Muscle layer of colon (tissue), 2 donors: ENCODE measurements around the gene CLIC4.

ENCODE experiments used
- H3K27ac ChIP-seq: one replicate; pipeline ENCODE4 v1.7.0; 2013; ENCODE audit warnings: low read depth, mild to moderate bottlenecking, low read length, moderate library complexity
- H3K27me3 ChIP-seq, 2 donors: one replicate each; pipeline ENCODE4 v1.7.0; 2013; ENCODE audit warnings: low read length in 2 of 2, mild to moderate bottlenecking in 2 of 2; ENCODE audit not compliant: insufficient read depth in 2 of 2, control insufficient read depth in 1 of 2
- H3K36me3 ChIP-seq: one replicate; pipeline ENCODE4 v1.7.0; 2013; ENCODE audit warnings: mild to moderate bottlenecking, low read length; ENCODE audit not compliant: insufficient read depth
- H3K4me1 ChIP-seq: one replicate; pipeline ENCODE4 v1.7.0; 2013; ENCODE audit warnings: mild to moderate bottlenecking, low read length; ENCODE audit not compliant: insufficient read depth
- H3K4me3 ChIP-seq, 2 donors: one replicate each; pipeline ENCODE4 v1.7.0; 2013; ENCODE audit warnings: low read length in 2 of 2, low read depth in 1 of 2, mild to moderate bottlenecking in 1 of 2, moderate library complexity in 1 of 2
- H3K9ac ChIP-seq: one replicate; pipeline ENCODE4 v1.7.0; 2013; ENCODE audit warnings: low read length
- H3K9me3 ChIP-seq: one replicate; pipeline ENCODE4 v1.7.0; 2013; ENCODE audit warnings: mild to moderate bottlenecking, low read length
- donor health status: abdominal sarcoma.
- donor health status: Adenocarcinoma of cecum.

The CLIC4 gene

DNA sequence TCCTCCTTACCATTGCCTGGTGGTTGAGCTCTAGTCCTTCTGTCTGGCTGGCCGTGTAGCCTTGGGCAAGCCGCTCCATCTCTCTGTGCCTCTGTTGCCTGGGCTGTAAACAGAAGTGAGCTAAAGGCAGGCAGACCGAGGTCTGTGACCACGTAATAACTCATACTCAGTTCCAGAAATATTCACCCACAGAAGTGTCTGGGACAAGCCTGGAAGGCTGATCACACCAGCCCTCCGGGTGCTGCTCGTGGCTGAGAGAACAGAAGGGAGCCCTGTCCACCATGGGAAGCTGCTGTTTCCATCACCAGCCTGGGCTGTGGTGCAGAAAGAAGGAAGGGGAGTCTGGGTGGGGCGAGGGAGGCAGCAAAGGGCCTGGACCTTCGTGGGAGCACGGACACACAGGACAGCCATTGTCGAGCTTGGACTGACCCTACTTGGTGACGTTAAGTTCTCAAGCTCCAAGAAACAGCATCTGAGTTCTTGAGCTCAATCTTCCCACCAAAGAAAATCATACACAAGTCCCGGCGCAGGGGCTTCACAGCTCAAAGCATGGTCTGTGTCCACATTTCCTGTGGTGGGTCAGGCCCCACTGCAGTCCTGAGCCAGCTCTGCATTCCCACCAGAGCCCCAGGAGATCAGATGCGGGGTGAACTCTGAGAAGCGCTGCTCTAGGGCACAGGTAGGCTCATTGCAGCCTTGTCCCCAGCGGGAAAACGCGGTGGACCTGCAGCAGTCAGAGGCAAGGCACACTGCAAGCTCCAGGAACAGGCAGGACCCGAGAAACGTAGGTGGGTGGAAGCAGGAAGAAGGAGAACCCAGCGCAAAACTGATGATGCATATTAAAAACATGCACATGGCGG, 123.0 kb downstream of the CLIC4 start:
- Histone ChIP-seq H3K27ac (no peak overlapping the region), H3K4me3 (no peak overlapping the region), H3K9me3 (no peaks in the 10 kb centered on the region), H3K27me3 (peaks cover 0 to 16% of the 10 kb centered on the region in 2 donors), H3K9ac (no peak overlapping the region), H3K36me3 (no peaks in the 10 kb centered on the region), H3K4me1 (no peaks in the 10 kb centered on the region)

- no peaks in the 10 kb centered on the region for H3K9me3 ChIP-seq
- peaks cover 0 to 16% of the 10 kb centered on the region in 2 donors for H3K27me3 ChIP-seq
- no peak overlapping the region for H3K27ac ChIP-seq
- H3K4me3 ChIP-seq, result no peak overlapping the region
- H3K4me1 ChIP-seq, result no peaks in the 10 kb centered on the region
- no peak overlapping the region for H3K9ac ChIP-seq
- H3K36me3 ChIP-seq, result no peaks in the 10 kb centered on the region
Measured at GRCh38 chr1:24870551-24871195, 125.4 kb downstream of the CLIC4 start.

GRCh38 chr1:24871306-24871901, 126.2 kb downstream of the CLIC4 start:
- Histone ChIP-seq H3K9me3 (no peaks in the 10 kb centered on the region), H3K36me3 (no peaks in the 10 kb centered on the region), H3K27ac (no peak overlapping the region), H3K4me1 (no peaks in the 10 kb centered on the region), H3K9ac (no peak overlapping the region), H3K4me3 (no peak overlapping the region), H3K27me3 (peaks cover 0 to 12% of the 10 kb centered on the region in 2 donors)

DNA sequence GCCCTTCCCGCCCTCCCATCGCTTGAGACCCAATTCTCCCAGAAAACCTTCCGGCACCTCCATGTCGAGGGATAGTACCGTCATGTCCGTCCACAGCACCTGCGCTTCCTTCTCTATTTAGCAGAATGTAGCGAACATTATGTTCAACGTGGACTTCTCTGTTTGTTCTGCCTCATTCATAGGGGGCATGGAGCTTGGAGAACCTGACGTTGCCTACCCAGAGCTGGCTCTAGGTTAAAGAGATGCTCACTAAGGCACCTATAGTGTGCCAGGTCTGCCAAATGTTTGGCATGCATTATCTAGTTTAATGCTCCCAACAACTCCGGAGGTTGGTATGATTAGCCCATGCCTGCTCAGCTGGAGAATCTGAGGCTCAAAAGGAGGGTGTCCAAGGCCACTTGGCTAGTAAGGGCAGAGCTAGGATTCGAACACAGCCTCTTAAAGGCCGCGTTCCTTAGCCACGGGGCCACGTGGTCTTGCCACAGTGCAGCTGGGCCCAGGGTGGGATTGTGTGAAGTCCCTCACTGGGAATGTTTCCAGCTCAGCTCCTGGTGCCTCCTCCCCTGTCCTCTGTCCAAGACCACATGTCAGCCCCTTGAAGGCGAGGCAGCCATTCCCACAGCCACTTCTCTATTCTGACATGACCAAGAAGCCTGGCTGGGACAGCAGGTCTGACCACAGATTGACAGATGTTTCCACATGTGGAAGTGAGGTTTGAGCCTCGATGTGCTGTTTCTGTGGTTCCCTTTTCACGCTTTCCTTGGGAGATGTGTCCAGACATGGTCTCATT, 127.0 kb downstream of the CLIC4 start:
- Histone ChIP-seq H3K27ac (no peak overlapping the region), H3K9me3 (no peaks in the 10 kb centered on the region), H3K4me1 (no peaks in the 10 kb centered on the region), H3K27me3 (peaks cover 0 to 6% of the 10 kb centered on the region in 2 donors), H3K4me3 (no peak overlapping the region), H3K36me3 (no peaks in the 10 kb centered on the region), H3K9ac (no peak overlapping the region)

GRCh38 chr1:24873148-24873547, 127.9 kb downstream of the CLIC4 start:
- Histone ChIP-seq H3K4me1 (no peaks in the 10 kb centered on the region), H3K27me3 (peaks cover 0 to 6% of the 10 kb centered on the region in 2 donors), H3K4me3 (no peak overlapping the region), H3K27ac (no peak overlapping the region), H3K9ac (no peak overlapping the region), H3K9me3 (no peaks in the 10 kb centered on the region), H3K36me3 (no peaks in the 10 kb centered on the region)

DNA sequence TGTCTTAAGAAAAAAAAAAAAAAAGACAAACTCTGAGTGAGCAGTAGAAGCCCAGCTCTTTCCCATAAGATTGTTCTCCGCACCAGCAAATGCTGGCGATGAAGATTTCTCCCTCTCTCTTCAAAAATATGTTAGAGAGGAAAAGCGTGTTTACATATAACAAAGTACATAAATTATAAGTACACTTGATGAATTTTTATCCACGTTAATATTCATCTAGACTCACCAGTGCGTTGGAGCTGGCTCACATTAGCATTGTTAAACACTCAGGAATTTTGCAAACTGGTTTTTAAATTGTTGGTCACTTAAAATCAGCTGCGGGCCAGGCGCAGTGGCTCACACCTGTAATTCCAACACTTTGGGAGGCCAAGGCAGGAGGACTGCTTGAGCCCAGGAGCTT, 128.8 kb downstream of the CLIC4 start:
- Histone ChIP-seq H3K27ac (no peak overlapping the region), H3K36me3 (no peaks in the 10 kb centered on the region), H3K27me3 (peaks cover 0 to 6% of the 10 kb centered on the region in 2 donors), H3K9ac (no peak overlapping the region), H3K4me1 (no peaks in the 10 kb centered on the region), H3K4me3 (no peak overlapping the region), H3K9me3 (no peaks in the 10 kb centered on the region)

DNA sequence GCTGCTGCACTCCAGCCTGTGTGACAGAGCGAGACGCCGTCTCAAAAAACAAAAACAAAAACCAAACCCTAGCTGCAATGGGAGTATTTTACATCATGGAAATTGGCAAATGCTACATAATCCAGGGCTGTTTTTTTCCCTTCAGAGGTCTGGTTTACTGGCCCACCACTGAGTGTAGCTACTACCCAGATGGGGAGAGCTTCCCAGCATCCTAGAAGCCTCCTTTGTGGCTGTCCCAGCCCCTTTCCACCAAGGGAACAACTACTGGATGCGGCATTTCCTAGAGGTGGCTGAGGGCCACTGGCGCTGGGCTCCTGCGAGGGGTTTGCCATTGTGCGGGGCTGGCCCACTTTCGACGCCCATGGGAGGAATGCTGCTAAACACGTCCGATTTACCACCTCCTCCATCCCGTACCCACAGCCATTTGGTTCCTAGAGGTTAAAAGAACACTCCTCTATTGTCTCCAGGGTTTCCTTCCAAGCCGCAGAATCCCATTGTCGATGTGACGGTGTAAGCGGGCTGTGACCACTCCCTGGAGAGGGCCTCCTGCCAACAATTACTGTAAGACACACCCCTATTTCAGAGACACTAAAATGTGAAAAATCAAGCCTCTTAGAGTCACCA, 129.5 kb downstream of the CLIC4 start:
- no peaks in the 10 kb centered on the region for H3K9me3 ChIP-seq
- H3K27me3 ChIP-seq, result peaks cover 0 to 6% of the 10 kb centered on the region in 2 donors
- H3K36me3 ChIP-seq, result no peaks in the 10 kb centered on the region
- H3K4me3 ChIP-seq, result no peak overlapping the region
- no peak overlapping the region for H3K27ac ChIP-seq
- H3K9ac ChIP-seq, result no peak overlapping the region
- H3K4me1 ChIP-seq, result no peaks in the 10 kb centered on the region

DNA sequence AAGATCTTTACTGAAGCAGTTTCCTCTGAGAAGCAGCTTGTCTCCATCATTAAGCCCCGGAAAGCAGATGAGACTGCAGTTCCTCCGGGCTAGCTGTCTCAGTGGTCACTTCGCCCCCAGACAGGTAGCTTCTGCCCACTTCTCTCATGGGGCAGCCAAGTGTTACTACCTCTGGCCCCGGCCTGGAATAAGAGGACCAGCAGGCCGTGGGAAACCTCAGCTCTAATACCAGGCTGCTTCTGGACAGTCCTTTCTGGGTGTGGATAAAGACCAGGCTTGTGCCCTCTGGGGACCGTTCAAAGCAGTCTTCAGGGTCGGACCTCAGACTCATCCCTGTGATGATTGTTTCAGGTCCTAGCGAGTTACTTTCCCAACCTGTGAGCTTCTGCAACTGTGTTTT, 130.0 kb downstream of the CLIC4 start:
- no peaks in the 10 kb centered on the region for H3K36me3 ChIP-seq
- peaks cover 0 to 6% of the 10 kb centered on the region in 2 donors for H3K27me3 ChIP-seq
- H3K9me3 ChIP-seq, result no peaks in the 10 kb centered on the region
- no peak overlapping the region for H3K27ac ChIP-seq
- H3K4me3 ChIP-seq, result no peak overlapping the region
- no peak overlapping the region for H3K9ac ChIP-seq
- no peaks in the 10 kb centered on the region for H3K4me1 ChIP-seq

GRCh38 chr1:24875991-24876506, 130.8 kb downstream of the CLIC4 start:
- Histone ChIP-seq H3K36me3 (no peaks in the 10 kb centered on the region), H3K4me3 (no peak overlapping the region), H3K9ac (no peak overlapping the region)

GRCh38 chr1:24878045-24878444, 132.8 kb downstream of the CLIC4 start:
- Histone ChIP-seq H3K27ac (no peak overlapping the region), H3K4me3 (no peak overlapping the region), H3K36me3 (no peaks in the 10 kb centered on the region), H3K9ac (no peak overlapping the region), H3K27me3 (no peaks in the 10 kb centered on the region), H3K4me1 (no peaks in the 10 kb centered on the region), H3K9me3 (no peaks in the 10 kb centered on the region)

More at GRCh38 chr1:24875991-24876506, 130.8 kb downstream of the CLIC4 start:
- Histone ChIP-seq H3K4me1 (no peaks in the 10 kb centered on the region), H3K27ac (no peak overlapping the region), H3K9me3 (no peaks in the 10 kb centered on the region), H3K27me3 (peaks cover 0 to 1% of the 10 kb centered on the region in 2 donors)
